Effector CD8-positive, alpha-beta T cell (primary cell): ENCODE results near the gene ACTA2.

ENCODE experiments used
- DNase-seq: peaks from one replicate; lab custom pipeline; 2025; lab: John Stamatoyannopoulos, UW
- total RNA-seq, 4 experiments: gene quantifications; one replicate each; lab custom pipeline; 2026; lab: John Stamatoyannopoulos, UW

The ACTA2 gene
- 5.5 to 8.1 (median 6.8) reads per million in 4 experiments for total RNA-seq

- DNase-seq: no peak
Observed at GRCh38 chr10:88952647-88953111, at the start of gene ACTA2. TSS of gene ACTA2 (minus strand) at chr10:88952773. CDS start at chr10:88948930, 3,843 bp downstream.

- DNase-seq: no peak
Observed at GRCh38 chr10:89001729-89002072, 49.1 kb upstream of the ACTA2 start.

- DNase-seq: no peak
Observed at GRCh38 chr10:89001024-89001728, 48.6 kb upstream of the ACTA2 start.

GRCh38 chr10:88999625-89000024, 47.1 kb upstream of the ACTA2 start:
- no peak for DNase-seq

GRCh38 chr10:88996927-88997326, 44.4 kb upstream of the ACTA2 start:
- no peak for DNase-seq

- no peak for DNase-seq
Observed at GRCh38 chr10:88995156-88995876, 42.7 kb upstream of the ACTA2 start.

- DNase-seq: no peak
Observed at GRCh38 chr10:88994019-88994418, 41.4 kb upstream of the ACTA2 start.

GRCh38 chr10:88992921-88993524, 40.5 kb upstream of the ACTA2 start:
- no peak for DNase-seq

- DNase-seq: no peak
Observed at GRCh38 chr10:88991899-88992320, 39.3 kb upstream of the ACTA2 start.

GRCh38 chr10:88991161-88991898, 38.8 kb upstream of the ACTA2 start:
- peak; percentile 5 for DNase-seq

- peak; percentile 52 for DNase-seq
Observed at GRCh38 chr10:88990384-88991160, 38.0 kb upstream of the ACTA2 start, which contains the start of gene FAS. TSS of gene FAS (plus strand) at chr10:88990798. CDS start at chr10:88990877, 79 bp downstream.

GRCh38 chr10:88989824-88990383, 37.3 kb upstream of the ACTA2 start:
- DNase-seq: no peak

- no peak for DNase-seq
Observed at GRCh38 chr10:88989423-88989822, 36.9 kb upstream of the ACTA2 start.

GRCh38 chr10:88987840-88988239, 35.3 kb upstream of the ACTA2 start:
- DNase-seq: no peak

- no peak for DNase-seq
Observed at GRCh38 chr10:88987243-88987725, 34.7 kb upstream of the ACTA2 start.

GRCh38 chr10:88986549-88987242, 34.1 kb upstream of the ACTA2 start:
- no peak for DNase-seq

GRCh38 chr10:88984525-88984924, 32.0 kb upstream of the ACTA2 start:
- DNase-seq: no peak

- no peak for DNase-seq
Observed at GRCh38 chr10:88983939-88984338, 31.4 kb upstream of the ACTA2 start.

GRCh38 chr10:88983206-88983605, 30.6 kb upstream of the ACTA2 start:
- DNase-seq: no peak

GRCh38 chr10:88982366-88982765, 29.8 kb upstream of the ACTA2 start:
- no peak for DNase-seq
